Dedifferentiated amniotic fluid mesenchymal stem cell (primary cell): Measurements from ENCODE around the gene PDSS1.
A peak's percentile ranks its signal among the peaks of the same experiment; 100 is the strongest.
"Not testable (repeated sequence)": the region's sequence is repeated elsewhere in the genome, so short reads cannot be mapped to it uniquely, and the experiment has no call there.

Experiments used
- DNase-seq: peaks from one replicate; pipeline ENCODE4 v3.0.0-alpha.2; 2016; ENCODE audit errors: extremely low spot score

Gene PDSS1

GRCh38 chr10:26739071-26739631, 41.6 kb downstream of the PDSS1 start:
- no peak for DNase-seq

DNA sequence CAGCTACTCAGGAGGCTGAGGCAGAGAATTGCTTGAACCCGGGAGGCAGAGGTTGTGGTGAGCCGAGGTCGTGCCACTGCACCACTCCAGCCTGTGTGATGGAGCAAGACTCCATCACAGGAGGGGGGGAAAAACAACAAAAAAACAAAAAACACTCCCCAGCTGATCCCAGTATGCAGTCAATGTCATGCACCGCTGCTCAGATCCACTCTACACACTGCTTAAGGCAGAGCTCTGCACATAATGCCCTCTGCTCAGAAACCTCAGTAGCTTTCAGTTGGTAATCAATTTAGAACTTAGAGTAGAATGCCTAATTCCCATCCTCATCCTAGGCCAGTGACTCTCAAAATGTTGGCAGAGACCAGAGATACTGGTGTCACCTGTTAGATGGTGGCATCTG, 43.9 kb downstream of the PDSS1 start:
- no peak for DNase-seq

DNA sequence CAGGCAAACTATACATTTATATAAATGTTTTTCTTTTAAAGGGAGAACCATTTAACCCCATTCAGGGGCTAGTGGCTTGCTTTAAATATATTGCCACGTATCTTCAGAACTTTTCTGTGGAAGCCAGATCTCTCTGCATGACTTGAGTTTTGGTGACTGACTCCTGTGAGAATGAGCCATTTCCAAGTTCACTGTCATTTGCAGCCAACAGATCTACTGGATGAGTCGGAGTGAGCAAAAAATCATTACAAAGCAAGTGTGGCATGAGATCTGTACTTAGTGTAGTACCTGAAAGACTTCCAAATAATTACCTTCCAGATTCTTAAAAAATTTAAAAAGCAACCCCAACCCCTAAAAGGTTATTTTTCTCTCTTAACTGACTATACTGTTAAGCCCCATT, 45.6 kb downstream of the PDSS1 start:
- no peak for DNase-seq

DNA sequence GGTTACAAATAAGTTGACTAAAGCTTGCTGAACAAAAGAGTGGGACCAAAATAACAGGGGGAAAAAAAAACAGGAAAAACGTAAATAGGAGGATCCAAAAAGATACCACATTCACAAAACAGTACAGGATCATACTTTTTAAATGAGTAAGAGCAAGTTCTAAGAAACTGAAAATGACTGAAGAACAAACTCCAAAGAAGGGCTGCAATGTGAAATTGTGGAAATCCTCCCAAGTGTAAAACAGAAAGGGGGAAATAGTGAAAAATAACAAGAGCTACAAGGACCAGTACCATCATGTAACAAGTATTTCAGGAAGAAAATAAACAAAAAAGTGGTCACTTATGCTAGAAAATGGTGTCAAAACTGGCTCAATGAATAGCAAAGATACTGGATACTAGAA, 46.3 kb downstream of the PDSS1 start:
- no peak for DNase-seq

DNA sequence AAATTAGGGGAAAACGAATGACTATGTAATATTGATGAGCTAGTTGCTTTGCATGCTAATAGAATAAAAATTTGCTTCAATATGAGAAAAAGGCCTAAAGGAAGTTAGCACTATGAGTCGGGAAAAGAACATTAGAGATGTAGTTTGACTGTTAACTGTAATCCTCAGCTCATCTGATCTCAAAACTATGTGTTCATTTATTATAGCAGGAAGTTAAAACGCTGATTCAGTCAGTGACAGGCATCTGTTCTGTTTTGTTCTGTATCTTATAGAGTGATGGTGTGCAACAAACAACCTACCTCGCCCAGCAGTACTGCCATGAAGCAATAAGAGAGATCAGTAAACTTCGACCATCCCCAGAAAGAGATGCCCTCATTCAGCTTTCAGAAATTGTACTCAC, 48.6 kb downstream of the PDSS1 start:
- DNase-seq, result no peak

DNA sequence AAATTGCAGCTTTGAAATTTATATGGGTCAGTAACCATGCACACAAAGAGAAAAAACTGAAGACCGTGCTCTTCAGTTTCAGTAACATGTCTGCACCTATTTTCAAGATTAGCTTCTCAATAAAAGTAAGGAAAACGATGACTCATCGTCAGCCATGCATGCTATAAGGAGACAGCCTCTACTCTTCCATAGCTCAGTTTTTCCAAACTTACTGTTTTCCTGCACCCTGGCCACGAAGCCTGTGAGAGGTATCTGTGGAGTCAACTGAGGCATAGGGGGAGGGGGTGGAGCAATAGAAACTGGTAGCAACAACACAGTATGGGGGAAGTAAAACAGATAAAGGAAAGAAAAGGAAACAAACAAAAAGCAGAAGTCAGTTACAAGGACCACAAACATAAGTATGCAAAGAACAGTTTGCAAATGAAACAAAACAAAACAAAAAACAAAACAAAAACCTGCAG, 58.0 kb downstream of the PDSS1 start:
- DNase-seq, result peak; percentile 17

DNA sequence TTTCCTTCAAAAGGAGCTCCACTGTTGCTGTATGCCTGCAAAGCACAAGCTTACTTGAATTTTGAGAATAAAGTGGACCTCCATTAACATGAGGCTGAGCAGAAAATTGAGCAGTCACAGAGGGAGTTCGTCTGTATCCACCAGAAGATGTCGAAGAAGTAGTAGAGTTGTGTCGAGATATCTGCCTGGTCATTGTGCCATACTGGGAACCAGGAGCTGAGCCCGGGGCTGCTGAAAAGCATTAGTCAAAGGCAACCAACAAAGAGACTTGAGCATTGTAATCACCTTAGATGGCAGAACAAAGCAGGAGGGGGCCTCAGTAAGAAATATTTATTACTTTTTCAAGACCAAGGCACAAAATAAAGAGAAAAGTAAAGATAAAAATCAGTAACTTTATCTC, 61.5 kb downstream of the PDSS1 start:
- no peak for DNase-seq

DNA sequence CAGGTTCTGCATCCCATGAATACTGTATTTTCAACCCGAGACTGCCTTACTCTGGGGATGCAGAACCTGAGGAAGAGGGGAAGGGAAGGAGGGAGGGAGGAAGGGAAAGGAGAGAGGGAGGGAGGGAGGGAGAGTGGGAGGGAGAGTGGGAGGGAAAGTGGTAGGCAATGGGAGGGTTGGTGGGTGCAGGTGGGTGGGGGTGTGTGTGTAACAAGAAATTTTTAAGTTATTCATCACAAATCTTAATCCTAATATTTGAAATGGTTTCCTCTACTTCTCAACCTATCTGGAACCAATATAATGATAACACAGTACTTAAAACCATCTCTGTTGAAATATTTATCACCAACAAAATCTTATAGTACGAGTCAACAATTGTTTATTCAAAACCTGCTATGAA, 68.0 kb downstream of the PDSS1 start:
- DNase-seq, result no peak

- DNase-seq, result no peak
These were observed 72.6 kb downstream of the PDSS1 start for GRCh38 chr10:26770069-26770468.

GRCh38 chr10:26773633-26774032, 76.1 kb downstream of the PDSS1 start:
- DNase-seq, result no peak

DNA sequence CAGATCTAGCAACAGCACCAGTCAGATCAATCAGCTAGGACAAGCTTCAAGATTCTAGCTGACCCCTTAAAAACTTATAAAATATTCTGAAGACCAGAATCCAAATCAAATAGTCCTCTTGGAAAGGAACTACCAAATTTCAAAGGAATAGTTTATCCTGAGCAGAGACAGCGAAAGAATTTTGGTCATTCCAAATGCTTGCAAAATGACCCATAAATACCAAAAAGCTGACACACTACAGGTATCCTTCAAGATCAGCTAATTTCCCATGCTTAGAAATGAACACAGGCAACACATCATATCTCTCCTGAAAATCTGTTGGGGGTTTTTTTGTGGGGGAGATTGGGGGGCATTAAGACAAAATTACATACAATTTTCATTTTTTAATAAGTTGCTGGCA, 78.8 kb downstream of the PDSS1 start:
- DNase-seq, result no peak

GRCh38 chr10:26777686-26778085, 80.2 kb downstream of the PDSS1 start:
- DNase-seq, result no peak

GRCh38 chr10:26779176-26779860, 81.8 kb downstream of the PDSS1 start:
- no peak for DNase-seq

DNA sequence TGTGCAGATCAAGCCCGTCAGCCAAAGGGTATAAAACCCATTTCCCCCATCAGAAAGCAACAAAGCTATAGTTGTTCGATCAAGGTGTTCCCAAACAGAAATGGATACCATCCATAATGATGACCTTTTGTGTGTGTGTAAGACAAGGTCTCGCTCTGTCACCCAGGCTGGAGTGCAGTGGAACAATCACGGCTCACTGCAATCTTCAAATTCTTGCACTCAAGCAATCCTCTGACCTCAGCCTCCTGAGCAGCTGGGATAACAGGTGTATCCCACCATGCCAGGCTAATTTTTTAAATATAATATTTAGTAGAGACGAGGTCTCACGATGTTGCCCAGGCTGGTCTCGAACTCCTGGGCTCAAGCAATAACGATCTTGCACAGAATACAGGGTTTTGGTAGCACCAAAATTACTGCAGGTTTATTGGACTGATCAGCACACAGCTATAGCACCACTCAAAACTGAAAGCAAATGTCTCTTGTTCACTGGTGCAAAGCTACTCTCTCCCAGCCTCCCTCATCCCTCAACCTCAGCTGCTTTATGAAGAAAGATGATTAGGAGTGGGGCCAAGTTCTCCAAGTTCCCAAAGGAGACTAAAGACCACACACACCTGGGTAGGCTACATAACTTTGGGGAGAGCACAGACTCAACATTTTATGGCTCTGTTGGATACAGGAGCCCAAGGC, 82.7 kb downstream of the PDSS1 start:
- DNase-seq, result no peak

GRCh38 chr10:26780793-26781601, 83.5 kb downstream of the PDSS1 start:
- DNase-seq, result peak; percentile 80

DNA sequence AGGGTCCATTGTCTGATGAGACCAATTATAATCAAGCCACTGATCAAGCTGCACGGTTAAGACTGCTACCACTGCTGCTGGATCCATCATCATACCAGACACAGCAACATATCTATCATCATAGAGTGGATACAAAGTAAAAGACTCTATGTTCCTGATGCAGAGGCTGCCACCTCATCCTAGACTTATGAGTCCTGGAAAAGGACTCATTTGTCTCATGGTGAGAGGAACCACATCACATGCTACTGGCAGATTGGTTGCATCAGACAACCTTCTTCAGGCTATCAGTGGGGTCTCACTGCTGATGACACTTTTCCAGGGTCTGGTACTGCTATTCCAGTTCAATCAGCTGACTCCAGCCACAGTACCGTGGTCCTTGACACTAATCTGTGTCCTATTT, 84.3 kb downstream of the PDSS1 start:
- DNase-seq, result no peak

- no peak for DNase-seq
These were observed 89.9 kb downstream of the PDSS1 start for GRCh38 chr10:26787362-26787761.

GRCh38 chr10:26789779-26790178, 92.3 kb downstream of the PDSS1 start:
- DNase-seq, result not testable (repeated sequence)

- peak; percentile 19 for DNase-seq
These were observed 92.9 kb downstream of the PDSS1 start for GRCh38 chr10:26790221-26790995.

DNA sequence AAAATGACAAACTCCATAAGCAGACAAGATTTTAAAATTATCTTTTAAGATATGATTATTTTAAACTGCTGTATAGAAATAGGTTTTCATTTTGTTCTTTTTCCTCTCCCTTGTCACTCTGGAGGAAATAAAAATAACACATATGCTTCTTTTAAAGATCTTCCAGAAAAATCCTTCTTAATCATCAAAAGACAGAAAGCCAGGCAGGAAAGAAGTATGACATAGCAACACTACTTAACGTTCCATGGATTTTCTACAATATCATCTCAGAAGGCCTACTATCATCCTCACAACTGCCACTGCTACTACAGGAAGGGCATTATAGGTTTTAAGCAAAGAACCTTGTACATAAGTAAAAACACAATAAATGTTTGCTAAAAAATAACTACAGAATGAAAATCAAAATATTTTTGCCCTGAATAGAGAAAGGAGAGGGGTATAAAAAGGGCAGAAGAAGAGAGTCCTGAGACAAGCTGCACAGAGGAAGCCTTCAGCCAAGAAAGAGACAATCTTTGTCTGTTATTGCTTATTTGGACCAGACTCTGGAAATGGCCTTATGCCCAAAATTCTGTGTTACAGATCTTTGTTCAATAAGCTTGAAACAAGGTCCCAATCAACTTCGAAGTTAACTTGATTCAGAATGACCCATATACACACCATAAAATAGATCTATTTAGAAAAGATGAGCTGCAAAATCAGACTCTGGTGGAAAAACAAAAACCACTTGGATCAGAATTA, 95.4 kb downstream of the PDSS1 start:
- no peak for DNase-seq
